WI38 (cell line): Measurements from ENCODE around the gene MLST8.

Experiments
- H3K4me3 ChIP-seq: 2 replicates; pipeline ENCODE4 v1.5.1; 2011; ENCODE audit warnings: low read depth, mild to moderate bottlenecking, control low read depth, low read length
- CTCF ChIP-seq: IDR thresholded peaks from 2 replicates; pipeline ENCODE4 v1.5.1; 2012; ENCODE audit warnings: low read depth, mild to moderate bottlenecking, control low read depth, low read length

MLST8 gene

DNA sequence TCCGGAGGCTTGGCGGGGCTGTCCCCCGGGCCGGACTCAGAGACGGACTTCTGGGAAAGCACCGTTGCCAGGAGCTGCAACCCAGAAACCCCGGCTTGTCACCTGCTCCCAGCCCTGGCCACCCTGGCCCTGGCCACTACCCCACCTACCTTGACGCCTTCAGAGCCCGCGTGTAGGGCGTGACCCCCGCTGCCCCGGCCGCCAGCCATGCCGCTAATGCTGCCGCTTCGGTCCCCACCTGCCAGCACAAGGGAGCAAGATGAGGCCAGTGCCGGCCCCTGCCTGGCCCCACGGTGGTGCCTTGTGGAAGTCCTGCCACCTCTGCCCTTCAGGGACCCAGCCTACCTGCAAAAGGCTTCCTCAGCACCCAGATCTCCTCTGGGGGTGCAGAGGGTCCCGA is 20.3 kb upstream of the MLST8 start:
- H3K4me3 ChIP-seq: no peak overlapping the region
- no peak for TF ChIP-seq CTCF

GRCh38 chr16:2186064-2186463 is 19.2 kb upstream of the MLST8 start:
- no peak for TF ChIP-seq CTCF
- H3K4me3 ChIP-seq: no peak overlapping the region

DNA sequence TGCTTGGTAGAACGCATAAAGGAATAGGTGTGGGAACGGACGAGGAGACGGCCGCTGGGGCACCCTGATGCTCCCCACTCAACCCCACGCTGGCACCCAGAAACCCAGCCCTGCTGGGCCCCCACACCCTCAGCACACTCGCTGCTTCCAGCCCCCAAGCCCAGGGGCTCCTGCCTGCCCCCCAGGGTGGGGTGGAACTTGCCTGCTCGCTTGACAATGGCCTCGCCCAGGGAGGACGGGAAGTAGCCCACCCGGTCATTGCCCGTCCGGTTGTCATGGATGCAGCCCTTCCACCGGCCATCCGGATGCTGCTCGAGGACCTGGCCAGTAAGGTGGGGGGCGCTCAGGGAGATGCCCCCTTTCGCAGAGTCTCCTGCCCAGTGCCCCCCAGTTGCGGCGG is 18.7 kb upstream of the MLST8 start:
- no peak overlapping the region for H3K4me3 ChIP-seq
- TF ChIP-seq CTCF: no peak

DNA sequence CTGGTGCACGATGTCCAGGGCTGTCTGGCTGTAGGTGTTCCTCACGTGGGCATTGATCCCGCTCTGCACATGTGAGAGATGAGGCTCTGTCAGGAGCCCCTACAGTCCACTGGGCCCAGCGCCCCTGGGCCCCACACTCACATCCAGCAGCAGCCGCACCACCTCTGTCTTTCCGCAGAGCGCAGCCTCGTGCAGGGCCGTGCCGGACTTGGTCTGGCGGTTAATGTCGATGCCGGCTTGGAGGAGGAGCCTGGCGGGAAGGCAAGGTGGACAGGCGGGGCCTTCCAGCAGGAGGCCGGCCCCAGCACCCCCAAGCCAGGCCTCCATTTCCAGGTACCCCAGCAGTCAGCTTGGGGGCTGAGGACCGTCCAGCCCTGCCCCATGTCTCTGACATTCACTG is 18.0 kb upstream of the MLST8 start:
- no peak overlapping the region for H3K4me3 ChIP-seq
- no peak for TF ChIP-seq CTCF

DNA sequence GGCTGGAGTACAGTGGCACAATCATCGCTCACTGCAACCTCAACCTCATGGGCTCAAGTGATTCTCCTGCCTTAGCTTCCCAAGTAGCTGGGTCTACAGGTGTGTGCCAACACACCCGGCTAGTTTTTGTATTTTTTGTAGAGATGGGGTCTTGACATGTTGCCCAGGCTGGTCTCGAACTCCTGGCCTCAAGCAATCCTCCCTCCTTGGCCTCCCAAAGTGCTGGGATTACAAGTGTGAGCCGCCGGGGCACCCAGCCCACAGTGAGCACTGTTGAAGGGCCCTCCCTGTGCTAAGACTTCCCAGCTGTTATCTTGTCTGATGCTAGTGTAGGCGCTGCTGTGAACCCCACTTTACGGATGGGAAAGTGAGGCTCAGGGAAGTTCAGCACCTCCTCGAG is 16.9 kb upstream of the MLST8 start:
- TF ChIP-seq CTCF: no peak
- no peak overlapping the region for H3K4me3 ChIP-seq

DNA sequence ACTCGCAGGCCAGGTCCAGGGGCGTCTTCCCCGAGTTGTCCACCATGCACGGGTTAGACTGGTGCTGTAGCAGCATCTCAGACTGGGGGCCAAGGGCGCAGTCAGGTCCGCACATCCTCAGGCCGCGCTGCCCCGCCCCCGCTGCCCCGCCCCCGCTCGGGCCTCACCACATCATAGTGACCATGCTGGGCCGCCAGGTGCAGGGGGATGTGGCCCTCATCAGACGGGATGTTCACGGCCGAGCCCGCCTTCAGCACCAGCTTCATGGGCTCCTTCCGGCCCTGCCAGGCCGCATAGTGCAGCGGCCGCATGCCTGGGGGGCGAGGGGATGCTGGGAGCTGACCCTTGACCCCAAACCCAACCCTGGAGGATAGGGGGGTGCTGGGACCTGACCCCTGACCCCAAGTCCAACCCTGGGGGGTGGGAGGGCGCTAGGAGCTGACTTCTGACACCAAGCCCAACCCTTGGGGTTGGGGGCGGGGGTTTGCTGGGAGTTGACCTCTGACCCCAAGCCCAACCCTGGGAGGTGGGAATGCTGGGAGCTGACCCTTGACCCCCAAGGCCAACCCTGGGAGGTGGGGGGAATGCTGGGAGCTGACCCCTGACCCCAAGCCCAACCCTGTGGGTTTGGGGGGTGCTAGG is 15.9 kb upstream of the MLST8 start:
- TF ChIP-seq CTCF: no peak
- H3K4me3 ChIP-seq: no peak overlapping the region

GRCh38 chr16:2190002-2190658 is 15.1 kb upstream of the MLST8 start:
- no peak for TF ChIP-seq CTCF

More at GRCh38 chr16:2190002-2190658, 15.1 kb upstream of the MLST8 start:
- H3K4me3 ChIP-seq: no peak overlapping the region
